ENCODE data around the gene TMEM266.

Gene TMEM266

GRCh38 chr15:76192715-76193114 lies 132.9 kb downstream of the TMEM266 start:
- no peak for DNase-seq (ENCODE audit: low read depth)
- no peak overlapping the region for H3K4me3 ChIP-seq (ENCODE audit: low read depth, low read length)
- no peak for TF ChIP-seq CTCF (IDR thresholded peaks at IDR 0.05; ENCODE audit: low read depth, low read length, missing control alignments)

- DNase-seq (ENCODE audit: low read depth) = no peak
- no peak for TF ChIP-seq CTCF (IDR thresholded peaks at IDR 0.05; ENCODE audit: low read depth, low read length, missing control alignments)
- no peak overlapping the region for H3K4me3 ChIP-seq (ENCODE audit: low read depth, low read length)
These were observed 134.1 kb downstream of the TMEM266 start for GRCh38 chr15:76193934-76194333.

GRCh38 chr15:76195506-76196268 lies 135.9 kb downstream of the TMEM266 start:
- TF ChIP-seq CTCF (IDR thresholded peaks at IDR 0.05; ENCODE audit: low read depth, low read length, missing control alignments) = no peak
- H3K4me3 ChIP-seq (ENCODE audit: low read depth, low read length) = no peak overlapping the region
- DNase-seq (ENCODE audit: low read depth) = no peak

- DNase-seq (ENCODE audit: low read depth) = no peak
- no peak overlapping the region for H3K4me3 ChIP-seq (ENCODE audit: low read depth, low read length)
- no peak for TF ChIP-seq CTCF (IDR thresholded peaks at IDR 0.05; ENCODE audit: low read depth, low read length, missing control alignments)
These were observed 136.8 kb downstream of the TMEM266 start for GRCh38 chr15:76196269-76197231.

GRCh38 chr15:76197703-76198455 lies 138.1 kb downstream of the TMEM266 start:
- DNase-seq (ENCODE audit: low read depth) = no peak
- TF ChIP-seq CTCF (IDR thresholded peaks at IDR 0.05; ENCODE audit: low read depth, low read length, missing control alignments) = no peak
- H3K4me3 ChIP-seq (ENCODE audit: low read depth, low read length) = no peak overlapping the region

- no peak for DNase-seq (ENCODE audit: low read depth)
- TF ChIP-seq CTCF (IDR thresholded peaks at IDR 0.05; ENCODE audit: low read depth, low read length, missing control alignments) = no peak
- H3K4me3 ChIP-seq (ENCODE audit: low read depth, low read length) = no peak overlapping the region
These were observed 138.8 kb downstream of the TMEM266 start for GRCh38 chr15:76198456-76199105.

Measured in GM12864 (cell line).